ENCODE results near the gene TOX3. TPM values are rescaled to one million over a fixed set of nuclear protein-coding genes. Genes with fewer than 3 reads are reported as not detected.

Gene TOX3
- total RNA-seq, 3 donors from 2014 or later (not counting 1 experiment from before 2014, with no cell fraction given) = not detected

GRCh38 chr16:52446080-52446479, 100.9 kb downstream of the TOX3 start:
- Histone ChIP-seq H3K27ac (ENCODE audit: low read length) (no peak overlapping the region), H3K4me3 (ENCODE audit: low read length) (no peak overlapping the region), H3K4me1 (ENCODE audit: control insufficient read depth, insufficient read depth, low read length) (no peaks in the 10 kb centered on the region), H3K27me3 (ENCODE audit: control insufficient read depth, insufficient read depth, low read length) (no peaks in the 10 kb centered on the region), H3K36me3 (ENCODE audit: control insufficient read depth, insufficient read depth, low read length) (no peaks in the 10 kb centered on the region), H3K9me3 (ENCODE audit: control insufficient read depth, insufficient read depth, low read length) (no peaks in the 10 kb centered on the region)
- WGBS (ENCODE audit: insufficient coverage) = 72% methylated on average over 4 of the region's 4 CpGs
- intact Hi-C loops (cut with micrococcal nuclease) = no loop called here
- Mint-ChIP-seq H3K27ac (no peak overlapping the region), H3K36me3 (no peaks in the 10 kb centered on the region), H3K27me3 (ENCODE audit: low read depth in 2 of 2) (no peaks in the 10 kb centered on the region), H3K9me3 (peaks cover 3 to 6% of the 10 kb centered on the region in 2 donors), H3K4me3 (no peak overlapping the region), H3K4me1 (no peaks in the 10 kb centered on the region)
- ATAC-seq (no peak), DNase-seq (no peak)
- no peak for TF ChIP-seq CTCF (IDR thresholded peaks at IDR 0.05)

DNA sequence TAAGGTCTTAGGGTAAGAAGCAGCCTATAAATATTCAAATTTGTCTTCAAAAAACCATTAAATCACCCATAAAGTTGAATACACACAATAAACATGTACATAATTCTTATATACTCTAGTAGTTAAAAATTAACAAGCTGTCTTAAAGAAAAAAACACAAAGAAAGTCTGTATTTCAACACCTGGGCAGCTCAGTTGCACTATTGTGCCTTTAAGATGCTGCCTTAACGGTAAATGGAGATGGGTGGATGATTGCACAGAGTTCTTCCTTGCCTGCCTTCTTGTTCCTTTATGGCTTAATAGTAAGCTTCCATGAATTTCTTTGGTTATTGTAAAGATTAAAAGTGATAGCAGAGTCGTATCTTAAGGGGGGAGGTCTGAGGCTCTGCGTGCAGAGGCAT, 105.1 kb downstream of the TOX3 start:
- peaks cover 3% of the 10 kb centered on the region for H3K9me3 ChIP-seq (ENCODE audit: control insufficient read depth, insufficient read depth, low read length)
- Mint-ChIP-seq H3K27me3 (ENCODE audit: low read depth in 2 of 2) (no peaks in the 10 kb centered on the region), H3K4me3 (no peak overlapping the region), H3K36me3 (no peaks in the 10 kb centered on the region), H3K27ac (no peak overlapping the region), H3K4me1 (no peaks in the 10 kb centered on the region), H3K9me3 (peaks cover 2 to 3% of the 10 kb centered on the region in 2 donors)
- no peaks in the 10 kb centered on the region for H3K27me3 ChIP-seq (ENCODE audit: control insufficient read depth, insufficient read depth, low read length)
- no peaks in the 10 kb centered on the region for H3K36me3 ChIP-seq (ENCODE audit: control insufficient read depth, insufficient read depth, low read length)
- DNase-seq (no peak), ATAC-seq (no peak)
- no peak overlapping the region for H3K27ac ChIP-seq (ENCODE audit: low read length)
- H3K4me3 ChIP-seq (ENCODE audit: low read length) = no peak overlapping the region
- no peaks in the 10 kb centered on the region for H3K4me1 ChIP-seq (ENCODE audit: control insufficient read depth, insufficient read depth, low read length)
- intact Hi-C loops (cut with micrococcal nuclease) = no loop called here
- 87% methylated on average over 3 of the region's 3 CpGs for WGBS (ENCODE audit: insufficient coverage)
- no peak for TF ChIP-seq CTCF (IDR thresholded peaks at IDR 0.05)

DNA sequence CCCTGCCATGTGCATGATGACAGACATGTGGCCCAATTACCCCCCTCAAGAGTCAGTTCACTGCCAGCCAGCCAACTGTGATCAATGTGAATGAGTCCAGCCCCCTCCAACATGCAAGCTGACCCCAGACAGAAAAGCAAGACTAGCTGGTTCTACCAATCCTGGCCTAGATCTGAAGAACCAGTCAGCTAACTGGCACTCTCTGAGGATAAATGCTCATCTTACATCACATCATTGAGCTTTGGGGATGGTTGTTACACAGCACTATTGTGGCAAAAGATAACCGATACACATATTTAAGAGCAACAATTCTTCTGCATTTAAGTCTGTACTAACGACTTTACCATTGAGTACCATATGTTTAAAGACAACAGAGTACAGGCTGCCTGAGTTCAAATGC, 106.7 kb downstream of the TOX3 start:
- intact Hi-C loops (cut with micrococcal nuclease) = no loop called here
- no peak for TF ChIP-seq CTCF (IDR thresholded peaks at IDR 0.05)
- no peak overlapping the region for H3K27ac Mint-ChIP-seq
- peaks cover 3 to 6% of the 10 kb centered on the region in 2 donors for H3K9me3 Mint-ChIP-seq
- Histone ChIP-seq H3K4me3 (ENCODE audit: low read length) (no peak overlapping the region), H3K27me3 (ENCODE audit: control insufficient read depth, insufficient read depth, low read length) (no peaks in the 10 kb centered on the region), H3K9me3 (ENCODE audit: control insufficient read depth, insufficient read depth, low read length) (peaks cover 3% of the 10 kb centered on the region), H3K27ac (ENCODE audit: low read length) (no peak overlapping the region), H3K36me3 (ENCODE audit: control insufficient read depth, insufficient read depth, low read length) (no peaks in the 10 kb centered on the region), H3K4me1 (ENCODE audit: control insufficient read depth, insufficient read depth, low read length) (no peaks in the 10 kb centered on the region)
- H3K36me3 Mint-ChIP-seq = no peaks in the 10 kb centered on the region
- no peaks in the 10 kb centered on the region for H3K27me3 Mint-ChIP-seq (ENCODE audit: low read depth in 2 of 2)
- WGBS (ENCODE audit: insufficient coverage) = 90% methylated on average over 2 of the region's 2 CpGs
- ATAC-seq = no peak
- H3K4me3 Mint-ChIP-seq = no peak overlapping the region
- no peaks in the 10 kb centered on the region for H3K4me1 Mint-ChIP-seq
- DNase-seq = no peak

DNA sequence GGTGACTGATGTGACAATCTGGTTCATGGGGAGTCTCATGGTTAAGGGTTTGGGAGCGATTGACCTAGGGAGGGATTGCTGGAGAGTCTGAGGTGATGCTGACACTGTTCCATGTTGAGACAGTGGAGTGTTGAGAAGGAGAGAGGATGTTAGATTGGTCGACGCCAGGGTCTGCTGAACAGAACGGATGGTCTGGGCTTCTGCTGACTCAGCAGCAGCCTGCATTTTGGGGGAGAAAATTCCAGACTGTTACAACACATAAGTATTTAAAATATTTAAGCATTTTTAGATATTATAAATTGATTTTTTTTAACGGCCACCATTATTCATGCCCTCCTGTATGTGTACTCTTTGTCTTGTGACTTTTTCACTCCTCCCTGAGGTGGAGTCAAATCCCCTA, 107.2 kb downstream of the TOX3 start:
- Mint-ChIP-seq H3K4me3 (no peak overlapping the region), H3K9me3 (peaks cover 3 to 6% of the 10 kb centered on the region in 2 donors), H3K27me3 (ENCODE audit: low read depth in 2 of 2) (no peaks in the 10 kb centered on the region), H3K4me1 (no peaks in the 10 kb centered on the region), H3K36me3 (no peaks in the 10 kb centered on the region), H3K27ac (no peak overlapping the region)
- no peaks in the 10 kb centered on the region for H3K36me3 ChIP-seq (ENCODE audit: control insufficient read depth, insufficient read depth, low read length)
- intact Hi-C loops (cut with micrococcal nuclease) = loop anchor here (5.0 kb wide), 1 partner anchor 52 kb away; no protein-coding TSS in a partner anchor
- no peak for TF ChIP-seq CTCF (IDR thresholded peaks at IDR 0.05)
- no peaks in the 10 kb centered on the region for H3K27me3 ChIP-seq (ENCODE audit: control insufficient read depth, insufficient read depth, low read length)
- ATAC-seq = no peak
- DNase-seq = no peak
- H3K27ac ChIP-seq (ENCODE audit: low read length) = no peak overlapping the region
- H3K9me3 ChIP-seq (ENCODE audit: control insufficient read depth, insufficient read depth, low read length) = peaks cover 3% of the 10 kb centered on the region
- H3K4me3 ChIP-seq (ENCODE audit: low read length) = no peak overlapping the region
- 91% methylated on average over 4 of the region's 5 CpGs for WGBS (ENCODE audit: insufficient coverage)
- no peaks in the 10 kb centered on the region for H3K4me1 ChIP-seq (ENCODE audit: control insufficient read depth, insufficient read depth, low read length)

Measured in natural killer cell (primary cell).